OCI-M2 (cell line): ENCODE results near the gene PFDN2.
"Not testable (repeated sequence)": the region's sequence is repeated elsewhere in the genome, so short reads cannot be mapped to it uniquely, and the experiment has no call there.

Experiments
- DNase-seq: peaks from one replicate; lab custom pipeline; 2025; ENCODE audit not compliant: unreplicated experiment; lab: John Stamatoyannopoulos, UW

Gene PFDN2

DNA sequence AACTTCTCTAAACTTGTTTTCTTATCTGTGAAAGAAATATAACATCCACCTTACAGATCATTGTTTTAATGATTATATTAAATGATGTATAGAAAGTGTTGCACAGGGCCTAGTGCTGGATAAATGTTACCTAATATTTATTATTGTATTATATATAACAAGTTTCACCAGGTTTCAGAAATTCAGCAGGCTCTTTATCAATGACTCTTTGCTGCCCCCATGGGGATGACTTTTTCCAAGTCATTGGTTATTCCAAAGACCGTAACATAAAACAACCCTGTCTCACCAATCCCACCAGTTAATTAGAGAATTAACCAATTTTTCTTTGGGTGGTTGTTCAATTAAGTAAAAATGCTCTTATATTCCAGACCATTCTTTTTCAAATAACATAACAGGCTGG is 21.9 kb upstream of the PFDN2 start:
- peak; percentile 4 for DNase-seq

DNA sequence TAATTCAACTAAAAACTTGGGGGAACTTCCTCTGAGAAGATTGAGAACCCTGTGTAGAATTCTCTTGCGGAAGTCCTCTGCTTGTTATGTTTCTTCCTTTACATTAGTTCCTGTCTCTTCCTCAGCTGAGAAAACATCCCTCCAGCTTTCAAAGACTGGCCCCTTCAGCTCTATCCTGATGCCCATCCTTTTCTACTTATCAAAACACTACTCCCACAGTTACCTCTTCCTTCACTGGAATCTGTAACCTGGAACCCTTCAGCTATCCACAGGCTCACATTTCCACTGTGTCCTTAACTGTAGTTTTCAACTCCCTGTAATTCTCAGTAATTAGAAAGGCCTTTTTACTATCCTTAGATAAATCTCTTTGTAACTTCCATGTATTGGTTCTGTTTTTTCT is 20.6 kb upstream of the PFDN2 start:
- no peak for DNase-seq

- no peak for DNase-seq
These were observed 20.0 kb upstream of the PFDN2 start for GRCh38 chr1:161137881-161138280.

DNA sequence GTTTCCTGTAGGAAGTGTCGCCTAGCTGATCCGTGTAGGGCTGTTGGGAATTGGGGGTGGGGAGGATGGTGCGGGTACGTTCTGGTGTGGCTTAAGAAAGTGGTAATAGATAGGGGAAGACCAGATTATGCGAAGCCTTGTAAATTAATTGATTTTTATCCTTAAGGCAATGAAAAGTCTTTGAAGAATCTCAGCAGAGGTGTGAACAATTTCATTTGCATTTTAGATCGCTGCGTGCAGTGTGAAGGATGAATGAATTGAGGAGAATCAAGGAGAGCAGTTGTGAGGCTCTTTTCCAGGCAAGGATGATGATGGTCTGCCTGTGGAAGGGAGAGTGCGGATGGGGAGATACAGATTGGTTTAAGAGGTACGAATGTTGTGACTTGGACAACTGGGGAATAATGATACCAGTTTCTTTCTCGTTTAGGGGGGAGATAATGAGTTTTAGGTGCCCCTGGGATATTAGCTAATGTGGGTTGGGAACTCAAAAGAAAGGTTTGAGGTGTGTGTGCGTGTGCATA is 15.4 kb upstream of the PFDN2 start:
- no peak for DNase-seq

GRCh38 chr1:161132410-161133219 is 14.8 kb upstream of the PFDN2 start, which contains the start of gene DEDD:
Gene DEDD (minus strand): TSS chr1:161132667. CDS start chr1:161124462, 8,205 bp downstream.
- DNase-seq = peak; percentile 82

DNA sequence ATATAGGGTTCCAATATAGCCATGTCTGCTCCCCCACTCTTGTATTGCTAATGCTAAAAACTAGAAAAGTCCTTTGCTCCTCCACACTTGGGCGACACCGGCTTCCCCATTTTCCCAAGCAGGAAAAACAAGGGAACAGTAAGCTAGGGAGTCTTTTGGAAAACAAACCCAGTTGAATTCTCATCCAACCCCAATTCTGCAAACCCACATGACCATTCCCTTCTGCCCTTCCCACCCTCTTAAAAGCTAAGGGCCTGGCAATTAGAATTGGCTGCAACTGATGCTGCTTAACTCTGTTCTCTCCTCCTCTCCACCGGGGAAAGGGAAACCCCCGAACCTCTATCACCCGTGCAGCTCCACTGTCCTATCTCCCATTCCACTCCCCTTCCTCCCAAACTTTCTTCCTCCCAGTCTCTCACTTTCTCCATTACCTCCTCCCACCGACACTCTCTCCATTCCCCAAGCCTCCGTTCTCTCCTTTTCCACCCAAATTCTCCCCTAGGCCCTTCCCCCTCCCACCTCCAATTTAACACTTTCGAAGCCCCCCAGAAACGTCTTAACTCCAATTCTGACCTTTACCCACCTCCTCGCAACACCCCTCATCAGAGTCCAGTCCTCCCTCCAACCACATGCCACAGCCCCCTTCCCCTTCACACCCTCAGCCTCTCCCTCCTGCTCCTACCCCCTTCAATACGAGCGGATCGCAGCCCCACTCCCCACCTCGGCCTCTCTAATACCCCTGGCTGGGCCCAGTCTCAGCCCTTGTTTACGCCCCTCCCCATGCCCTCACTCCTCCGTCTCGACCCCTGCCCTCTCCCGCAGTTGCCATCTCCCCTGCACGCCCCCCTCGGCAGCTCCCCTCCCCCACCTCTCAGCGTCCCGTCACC is 13.9 kb upstream of the PFDN2 start:
- no peak for DNase-seq

GRCh38 chr1:161130266-161130665 is 12.4 kb upstream of the PFDN2 start:
- DNase-seq = no peak

DNA sequence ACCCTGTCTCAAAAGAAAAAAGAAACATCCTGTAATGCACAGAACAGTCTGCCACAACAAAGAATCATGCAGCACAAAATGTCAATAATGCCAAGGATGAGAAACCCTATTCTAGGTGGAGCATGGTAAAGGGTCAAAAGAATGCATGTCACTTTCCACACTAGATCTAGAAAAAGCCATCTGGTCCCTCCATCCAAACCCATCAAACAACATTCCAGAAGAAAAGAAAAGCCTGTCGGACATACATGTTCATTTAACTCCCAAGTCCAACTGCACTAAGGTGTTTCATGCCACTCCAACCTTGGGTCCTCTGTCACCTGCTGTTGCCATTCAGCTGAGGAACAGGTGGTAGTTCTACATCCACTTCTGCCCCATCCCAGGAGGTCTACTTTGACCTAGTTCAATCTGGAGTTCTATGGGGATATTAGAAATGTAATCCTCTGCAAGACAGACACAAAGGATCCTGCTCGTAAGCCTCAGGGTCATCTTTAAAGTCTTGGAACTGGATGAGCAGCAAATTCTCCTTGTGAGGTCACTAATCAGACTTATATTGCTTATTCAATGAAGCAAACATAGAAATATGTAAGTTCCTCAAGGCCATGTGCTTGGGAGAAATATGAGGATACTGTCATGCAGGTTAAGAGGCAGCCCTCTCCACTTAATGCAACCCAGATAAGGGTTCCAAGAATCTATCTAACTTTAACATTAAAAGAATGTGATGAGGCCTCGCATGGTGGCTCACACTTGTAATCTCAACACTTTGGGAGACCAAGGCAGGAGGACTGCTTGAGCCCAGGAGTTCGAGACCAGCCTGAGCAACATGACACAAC is 11.0 kb upstream of the PFDN2 start:
- DNase-seq = no peak

- no peak for DNase-seq
These were observed 9.8 kb upstream of the PFDN2 start for GRCh38 chr1:161127649-161128048.

DNA sequence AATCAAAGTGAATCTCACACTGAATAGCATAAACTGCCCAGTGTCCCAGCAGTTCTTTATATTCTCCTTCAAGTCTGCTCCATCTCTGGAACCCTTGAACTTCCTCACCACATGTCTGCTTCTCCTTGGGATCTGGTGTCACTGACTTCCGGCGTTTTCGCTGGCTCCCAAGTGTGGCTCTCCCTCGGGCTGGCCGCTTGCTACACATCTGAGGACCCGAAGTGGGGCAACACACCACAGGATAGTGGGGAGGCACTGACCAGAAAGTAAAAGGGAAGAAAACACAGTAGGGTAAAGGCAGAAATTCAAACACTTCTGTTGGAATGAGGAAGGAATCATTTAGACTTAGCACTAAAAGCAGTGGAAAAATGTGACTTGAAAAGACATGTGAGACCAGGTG is 5.1 kb upstream of the PFDN2 start:
- DNase-seq = no peak

GRCh38 chr1:161121834-161122233 is 4.0 kb upstream of the PFDN2 start:
- DNase-seq = no peak

DNA sequence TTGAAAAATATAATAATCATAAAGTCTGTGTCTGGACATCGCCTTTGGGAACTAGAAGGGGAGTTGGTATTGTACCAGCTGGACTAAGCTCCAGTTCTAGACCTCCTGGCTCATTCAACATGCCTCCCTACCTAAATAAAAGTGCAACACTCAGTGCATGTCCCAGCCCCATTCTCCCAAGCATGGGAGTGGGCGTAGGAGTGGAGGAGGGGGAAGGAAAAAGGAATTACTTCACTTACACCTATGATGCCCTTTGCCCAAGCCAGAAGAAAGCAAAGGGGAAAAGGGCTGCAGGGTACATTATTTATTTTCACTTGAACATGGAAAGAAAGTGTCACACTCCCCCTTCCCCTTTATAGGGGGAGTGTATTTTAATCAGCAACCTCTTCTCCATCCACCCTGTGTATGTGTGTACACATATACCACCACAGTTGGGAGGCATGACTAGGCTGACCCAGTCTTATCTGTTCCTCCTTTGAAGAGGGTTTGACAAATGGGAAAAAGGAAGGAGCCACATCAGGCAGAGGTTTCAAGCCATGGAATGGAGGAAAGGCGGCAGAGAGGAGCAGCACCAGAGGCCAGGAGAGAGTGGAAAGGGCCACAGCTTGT is 3.3 kb upstream of the PFDN2 start:
- DNase-seq = no peak

DNA sequence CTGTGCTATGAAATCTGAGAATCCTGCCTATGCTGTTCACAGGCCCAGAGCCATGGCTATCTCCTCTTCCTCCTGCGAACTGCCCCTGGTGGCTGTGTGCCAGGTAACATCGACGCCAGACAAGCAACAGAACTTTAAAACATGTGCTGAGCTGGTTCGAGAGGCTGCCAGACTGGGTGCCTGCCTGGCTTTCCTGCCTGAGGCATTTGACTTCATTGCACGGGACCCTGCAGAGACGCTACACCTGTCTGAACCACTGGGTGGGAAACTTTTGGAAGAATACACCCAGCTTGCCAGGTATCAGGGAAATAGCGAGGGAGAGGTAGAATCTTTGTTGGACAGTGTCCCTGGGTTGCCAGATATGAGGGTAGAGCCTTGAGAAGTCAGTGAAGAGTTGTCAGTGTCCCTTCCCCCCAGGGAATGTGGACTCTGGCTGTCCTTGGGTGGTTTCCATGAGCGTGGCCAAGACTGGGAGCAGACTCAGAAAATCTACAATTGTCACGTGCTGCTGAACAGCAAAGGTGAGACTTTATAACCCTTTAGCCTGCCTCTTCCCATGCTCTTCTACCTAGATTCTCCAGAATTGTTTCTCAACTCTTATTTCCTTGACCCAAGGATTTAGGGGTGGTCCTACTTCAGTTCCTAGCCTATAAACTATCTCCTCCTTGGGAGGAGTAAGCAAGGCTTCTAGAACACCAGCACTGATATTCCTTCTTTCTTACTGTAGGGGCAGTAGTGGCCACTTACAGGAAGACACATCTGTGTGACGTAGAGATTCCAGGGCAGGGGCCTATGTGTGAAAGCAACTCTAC is 1.5 kb upstream of the PFDN2 start:
- no peak for DNase-seq

DNA sequence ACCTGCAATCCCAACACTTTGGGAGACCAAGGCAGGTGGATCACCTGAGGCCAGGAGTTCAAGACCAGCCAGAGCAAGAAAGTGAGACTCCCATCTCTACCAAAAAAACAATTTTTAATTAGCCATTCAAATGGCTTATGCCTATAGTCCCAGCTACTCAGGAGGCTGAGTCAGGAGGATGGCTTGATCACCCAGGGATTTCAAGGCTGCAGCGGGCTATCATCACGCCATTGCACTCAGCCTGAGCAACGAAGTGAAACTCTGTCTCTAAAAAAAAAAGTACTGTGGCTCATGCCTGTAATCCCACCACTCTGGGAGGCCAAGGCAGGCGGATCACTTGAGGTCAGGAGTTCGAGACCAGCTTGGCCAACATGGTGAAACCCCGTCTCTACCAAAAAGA is 1.9 kb downstream of the PFDN2 start:
- DNase-seq = not testable (repeated sequence)

DNA sequence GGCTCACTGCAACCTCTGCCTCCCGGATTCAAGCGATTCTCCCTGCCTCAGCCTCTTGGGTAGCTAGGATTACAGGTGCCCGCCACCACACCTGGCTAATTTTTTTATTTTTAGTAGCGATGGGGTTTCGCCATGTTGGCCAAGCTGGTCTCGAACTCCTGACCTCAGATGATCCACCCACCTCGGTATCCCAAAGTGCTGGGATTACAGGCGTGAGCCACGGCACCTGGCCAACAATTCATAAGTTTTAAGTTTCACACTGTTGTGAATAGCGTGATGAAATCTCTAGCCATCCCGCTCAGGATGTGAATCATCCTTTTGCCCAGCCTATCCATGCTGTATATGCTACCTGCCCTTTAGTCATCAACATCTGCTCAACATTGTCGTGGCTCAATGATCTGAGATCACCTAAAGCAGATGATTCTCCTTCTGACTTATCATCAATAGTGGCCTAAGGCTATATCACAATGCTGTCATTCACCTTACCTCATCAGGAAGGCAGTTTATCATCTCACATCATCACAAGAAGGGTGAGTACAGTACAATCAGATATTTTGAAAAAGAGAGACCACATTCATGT is 2.6 kb downstream of the PFDN2 start:
- no peak for DNase-seq

DNA sequence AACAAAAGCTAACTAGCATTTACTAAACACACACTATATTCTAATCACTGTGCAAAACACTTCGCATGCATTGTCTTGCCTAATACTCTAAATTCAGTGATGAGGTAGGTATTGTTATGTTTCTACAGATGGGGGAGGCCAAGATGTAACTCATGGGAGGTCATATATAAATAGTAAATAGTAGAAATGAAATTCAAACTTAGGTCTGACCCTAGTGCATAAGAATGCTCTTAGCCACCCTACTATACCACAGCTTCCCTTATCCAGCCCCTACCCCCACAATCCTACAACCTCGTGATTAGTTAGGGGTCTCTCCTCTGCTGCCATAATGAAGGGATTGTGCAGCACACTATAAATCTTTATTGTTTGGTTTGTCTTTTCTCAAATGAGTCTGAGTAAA is 3.3 kb downstream of the PFDN2 start:
- no peak for DNase-seq

DNA sequence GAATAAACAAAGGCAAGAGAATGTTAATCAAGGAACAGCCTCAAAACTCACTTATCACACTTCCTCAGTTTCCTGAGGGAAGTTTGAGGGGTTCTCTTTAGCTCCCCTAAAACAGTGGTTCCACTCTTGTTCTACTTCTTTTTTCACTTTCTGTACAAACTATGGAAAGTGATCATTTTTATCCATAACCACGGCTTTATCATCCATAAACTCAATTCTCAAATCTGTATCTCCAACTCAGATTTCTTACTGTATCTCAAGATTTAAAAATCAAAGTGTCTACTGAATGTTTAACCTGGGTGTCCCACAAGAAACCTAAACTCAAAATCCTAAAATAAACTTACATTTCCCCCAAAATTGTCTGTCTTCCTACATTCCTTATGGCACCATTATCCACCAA is 3.9 kb downstream of the PFDN2 start:
- no peak for DNase-seq

DNA sequence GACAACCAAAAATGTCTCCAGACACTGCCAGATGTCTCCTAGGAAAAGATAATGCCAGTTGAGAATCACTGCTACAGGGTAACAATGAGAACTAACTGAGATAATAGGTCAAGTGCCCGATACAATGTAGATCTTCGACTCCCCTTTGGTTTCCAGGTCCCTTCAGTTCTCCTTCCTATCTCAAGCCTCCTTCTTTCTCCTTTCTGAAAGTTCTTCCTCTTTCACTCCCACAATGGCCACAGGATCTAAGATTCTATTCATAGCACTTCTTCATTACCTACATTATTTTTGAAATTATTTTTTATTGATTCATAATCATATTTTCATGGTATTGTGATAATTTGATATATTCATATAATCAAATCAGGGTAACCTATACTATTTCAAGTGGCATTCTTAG is 6.3 kb downstream of the PFDN2 start:
- DNase-seq = no peak

DNA sequence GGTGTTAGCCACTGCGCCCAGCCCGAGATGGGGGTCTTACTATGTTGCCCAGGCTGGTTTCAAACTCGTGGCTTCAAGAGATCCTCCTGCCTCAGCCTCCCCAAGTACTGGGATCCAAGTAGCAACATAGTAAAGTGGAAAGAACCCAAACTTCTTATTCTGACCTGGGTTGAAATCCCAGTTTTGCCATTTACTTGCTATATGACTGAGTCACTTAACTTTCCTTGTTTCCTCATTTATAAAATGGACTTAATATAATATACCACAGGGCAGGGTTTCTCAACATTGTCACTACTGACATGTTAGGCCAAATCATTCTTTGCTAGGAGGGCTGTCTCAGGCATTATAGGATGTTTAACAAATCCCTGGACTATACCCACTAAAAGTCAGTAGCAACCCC is 6.7 kb downstream of the PFDN2 start:
- no peak for DNase-seq
